Liver (tissue), 9 donors: ENCODE results near the gene GIPR. TPM values are rescaled to one million over a fixed set of nuclear protein-coding genes. Genes with fewer than 3 reads are reported as not detected.
A peak's percentile ranks its signal among the peaks of the same experiment; 100 is the strongest.

Experiments
- DNase-seq: peaks from one replicate; pipeline ENCODE4 v3.0.0-alpha.2; 2017; ENCODE audit warnings: low spot score
- H3K27ac ChIP-seq, 2 donors: one replicate each; pipeline ENCODE4 v1.7.0; 2013; ENCODE audit warnings: inconsistent platforms in 2 of 2, low read length in 2 of 2, control low read depth in 1 of 2, low read depth in 1 of 2, mild to moderate bottlenecking in 1 of 2
- H3K27me3 ChIP-seq, 4 donors: one replicate each; pipeline versions ENCODE4 v1.6.1 to v1.7.0; 2013; ENCODE audit warnings: low read length in 3 of 4, inconsistent platforms in 1 of 4, mild to moderate bottlenecking in 1 of 4, moderate library complexity in 1 of 4; ENCODE audit not compliant: control insufficient read depth in 4 of 4, insufficient read depth in 4 of 4
- H3K36me3 ChIP-seq, 4 donors: one replicate each; pipeline versions ENCODE4 v1.6.1 to v1.7.0; 2013; ENCODE audit warnings: low read length in 3 of 4, mild to moderate bottlenecking in 3 of 4, low read depth in 1 of 4, moderate library complexity in 1 of 4; ENCODE audit not compliant: control insufficient read depth in 4 of 4, insufficient read depth in 3 of 4
- H3K4me1 ChIP-seq, 4 donors: one replicate each; pipeline versions ENCODE4 v1.6.1 to v1.7.0; 2013; ENCODE audit warnings: low read length in 3 of 4, mild to moderate bottlenecking in 3 of 4, moderate library complexity in 1 of 4; ENCODE audit not compliant: control insufficient read depth in 4 of 4, insufficient read depth in 4 of 4
- H3K4me3 ChIP-seq, 3 donors: one replicate each; pipeline versions ENCODE4 v1.6.1 to v1.7.0; 2013; ENCODE audit warnings: low read length in 3 of 3, control low read depth in 1 of 3, low read depth in 1 of 3, mild to moderate bottlenecking in 1 of 3
- H3K9ac ChIP-seq, 2 donors: one replicate each; pipeline ENCODE4 v1.7.0; 2013; ENCODE audit warnings: low read length in 2 of 2, mild to moderate bottlenecking in 2 of 2, moderate library complexity in 2 of 2, control low read depth in 1 of 2, low read depth in 1 of 2
- H3K9me3 ChIP-seq, 4 donors: one replicate each; pipeline versions ENCODE4 v1.6.1 to v1.7.0; 2013; ENCODE audit warnings: low read length in 3 of 4; ENCODE audit not compliant: control insufficient read depth in 4 of 4
- ATF3 ChIP-seq: IDR thresholded peaks from 2 replicates; pipeline ENCODE4 v1.6.1; 2016; ENCODE audit warnings: antibody characterized with exemption
- CTCF ChIP-seq: fragments of 150-350 bp; IDR thresholded peaks from 2 replicates; pipeline ENCODE4 v1.5.1; 2017; ENCODE audit warnings: improper control_type of control experiment, low read depth, low read length; ENCODE audit not compliant: missing input control
- EGR1 ChIP-seq, 2 donors: IDR thresholded peaks; 2 replicates each; pipeline ENCODE4 v1.6.1; 2016 to 2018; ENCODE audit warnings: antibody characterized with exemption in 2 of 2, low read depth in 2 of 2
- FOXA1 ChIP-seq: IDR thresholded peaks from 2 replicates; pipeline ENCODE4 v1.6.1; 2016; ENCODE audit warnings: antibody characterized with exemption
- FOXA2 ChIP-seq: IDR thresholded peaks from 2 replicates; pipeline ENCODE4 v1.6.1; 2016; ENCODE audit warnings: antibody characterized with exemption
- GABPA ChIP-seq, 2 donors: IDR thresholded peaks in 1 of 2; conservative IDR thresholded peaks in 1 of 2; 2 replicates each; pipeline ENCODE4 v1.6.1; 2016; ENCODE audit warnings: antibody characterized with exemption in 2 of 2, mild to moderate bottlenecking in 1 of 2, moderate library complexity in 1 of 2
- HNF4G ChIP-seq: IDR thresholded peaks from 2 replicates; pipeline ENCODE4 v1.6.1; 2016; ENCODE audit warnings: antibody characterized with exemption
- JUND ChIP-seq, 2 donors: IDR thresholded peaks; 2 replicates each; pipeline ENCODE4 v1.6.1; 2016; ENCODE audit warnings: antibody characterized with exemption in 2 of 2
- MAX ChIP-seq: IDR thresholded peaks from 2 replicates; pipeline ENCODE4 v1.6.1; 2016; ENCODE audit warnings: antibody characterized with exemption
- NR2F2 ChIP-seq: IDR thresholded peaks from 2 replicates; pipeline ENCODE4 v1.6.1; 2016; ENCODE audit warnings: antibody characterized with exemption
- RAD21 ChIP-seq, 2 donors: IDR thresholded peaks; 2 replicates each; pipeline ENCODE4 v1.6.1; 2016; ENCODE audit warnings: antibody characterized with exemption in 2 of 2, mild to moderate bottlenecking in 2 of 2
- REST ChIP-seq: IDR thresholded peaks from 2 replicates; pipeline ENCODE4 v1.6.1; 2016; ENCODE audit warnings: antibody characterized with exemption, mild to moderate bottlenecking
- RXRA ChIP-seq, 2 donors: IDR thresholded peaks; 2 replicates each; pipeline ENCODE4 v1.6.1; 2017 to 2018; ENCODE audit warnings: antibody characterized with exemption in 2 of 2, mild to moderate bottlenecking in 1 of 2
- SP1 ChIP-seq: IDR thresholded peaks from 2 replicates; pipeline ENCODE4 v1.6.1; 2018; ENCODE audit warnings: antibody characterized with exemption, mild to moderate bottlenecking
- TAF1 ChIP-seq: conservative IDR thresholded peaks from 2 replicates; pipeline ENCODE4 v1.6.1; 2016; ENCODE audit warnings: antibody characterized with exemption, mild to moderate bottlenecking
- YY1 ChIP-seq: IDR thresholded peaks from 2 replicates; pipeline ENCODE4 v1.6.1; 2016; ENCODE audit warnings: antibody characterized with exemption, mild to moderate bottlenecking
- ZBTB33 ChIP-seq: IDR thresholded peaks from 2 replicates; pipeline ENCODE4 v1.6.1; 2016; ENCODE audit warnings: antibody characterized with exemption
- WGBS: extraction: QIAGEN DNeasy Blood & Tissue Kit; methylation state at CpG from one replicate; pipeline ENCODE4 v1.1.7; 2013; 5-methylcytosine and 5-hydroxymethylcytosine counted together
- polyA plus RNA-seq, 2 donors: library from polyadenylated mRNA; stranded (reverse) in 1 of 2; unstranded in 1 of 2; fragments of 200-250 nt in 1 of 2; fragments of >200 nt in 1 of 2; fragmentation: Nextera tagmentation in 1 of 2; extraction: Ambion mirVana in 1 of 2; gene quantifications; one replicate each; pipeline versions ENCODE4 v1.2.1 to v1.2.3, GENCODE V29; 2013 to 2015
- total RNA-seq, 2 donors: library from RNA; depleted of rRNA; stranded (reverse); fragments of >200 nt; gene quantifications; one replicate each; pipeline ENCODE4 v1.2.3, GENCODE V29; 2014
- donor health status: healthy.
- donor health status: healthy.
- donor health status: healthy.
- donor health status: healthy.
- donor health status: healthy.

The GIPR gene
- total and polyA plus RNA-seq, 4 donors, result 0.05 to 0.50 (median 0.07) TPM

GRCh38 chr19:45715139-45715538 lies 47.1 kb downstream of the GIPR start:
- no peak overlapping the region for H3K27ac ChIP-seq
- no peak overlapping the region for H3K4me3 ChIP-seq
- TF ChIP-seq ZBTB33, result no peak
- TF ChIP-seq TAF1, result no peak
- TF ChIP-seq FOXA2, result no peak
- TF ChIP-seq RXRA (IDR thresholded peaks at IDR 0.05), result peak in 1 of 2 donors; percentile 30
- no peak overlapping the region for H3K9ac ChIP-seq
- no peaks in the 10 kb centered on the region for H3K27me3 ChIP-seq
- H3K36me3 ChIP-seq, result peaks cover 0 to 16% (median 9%) of the 10 kb centered on the region in 4 donors
- H3K9me3 ChIP-seq, result no peaks in the 10 kb centered on the region
- DNase-seq, result no peak
- 82% methylated on average over 3 of the region's 3 CpGs for WGBS
- H3K4me1 ChIP-seq, result peaks cover 3 to 21% (median 11%) of the 10 kb centered on the region in 4 donors

GRCh38 chr19:45716359-45717130 lies 48.5 kb downstream of the GIPR start:
- peak; percentile 49 for DNase-seq
- Histone ChIP-seq H3K27ac (peak overlapping the region; percentile 84 to 91), H3K4me3 (peak overlapping the region; percentile 55 to 84 (median 60)), H3K36me3 (peaks cover 0 to 15% (median 8%) of the 10 kb centered on the region in 4 donors), H3K9me3 (no peaks in the 10 kb centered on the region), H3K27me3 (no peaks in the 10 kb centered on the region), H3K9ac (peak overlapping the region; percentile 87 to 100), H3K4me1 (peaks cover 3 to 25% (median 17%) of the 10 kb centered on the region in 4 donors)
- TF ChIP-seq EGR1 (IDR thresholded peaks at IDR 0.05; ENCODE audit: low read depth in 2 of 2) (no peak), CTCF (no peak), FOXA2 (no peak), RAD21 (IDR thresholded peaks at IDR 0.05) (no peak), REST (no peak), JUND (IDR thresholded peaks at IDR 0.05) (no peak), YY1 (no peak), ATF3 (no peak), FOXA1 (no peak), SP1 (no peak), GABPA (IDR thresholded peaks at IDR 0.05 in 1 of 2, conservative IDR thresholded peaks at IDR 0.05 in 1 of 2) (no peak), ZBTB33 (no peak), TAF1 (no peak), RXRA (IDR thresholded peaks at IDR 0.05) (no peak), HNF4G (no peak), NR2F2 (no peak), MAX (no peak)
- WGBS, result 3% methylated on average over 24 of the region's 24 CpGs
